ENCODE data around the gene MAPKAP1.

MAPKAP1 gene

DNA sequence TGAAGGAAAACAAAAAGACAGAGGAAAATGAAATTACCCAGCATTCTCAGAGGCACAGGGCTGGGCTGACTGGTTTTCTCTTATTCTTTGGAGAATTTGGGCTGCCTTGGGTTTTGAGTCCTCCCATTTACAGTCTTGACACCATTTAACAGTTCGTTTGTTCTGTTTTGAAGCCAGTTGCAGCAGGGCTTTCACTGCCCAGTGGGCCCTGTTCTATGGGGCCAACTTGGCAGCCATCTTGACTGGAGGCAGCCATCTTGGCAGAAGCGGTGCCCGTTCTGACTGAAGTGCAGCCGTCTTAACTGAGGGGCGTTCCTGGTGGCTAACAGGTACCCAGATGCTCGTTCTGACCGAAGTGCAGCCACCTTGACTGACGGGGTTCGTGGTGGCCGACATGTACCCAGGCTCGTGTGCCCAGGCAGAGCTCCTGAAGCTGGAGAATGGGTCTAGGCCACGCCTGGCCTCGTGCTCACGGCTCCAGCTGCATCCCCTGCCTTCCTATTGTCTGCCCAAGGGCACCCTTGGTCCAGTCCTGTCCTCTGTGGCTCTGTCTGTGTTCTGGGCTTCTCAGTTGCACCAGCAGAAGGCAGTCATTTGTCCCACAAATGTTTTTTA lies 281.0 kb downstream of the MAPKAP1 start:
- H3K27ac ChIP-seq, result no peak overlapping the region
- TF ChIP-seq, protein P1, sequence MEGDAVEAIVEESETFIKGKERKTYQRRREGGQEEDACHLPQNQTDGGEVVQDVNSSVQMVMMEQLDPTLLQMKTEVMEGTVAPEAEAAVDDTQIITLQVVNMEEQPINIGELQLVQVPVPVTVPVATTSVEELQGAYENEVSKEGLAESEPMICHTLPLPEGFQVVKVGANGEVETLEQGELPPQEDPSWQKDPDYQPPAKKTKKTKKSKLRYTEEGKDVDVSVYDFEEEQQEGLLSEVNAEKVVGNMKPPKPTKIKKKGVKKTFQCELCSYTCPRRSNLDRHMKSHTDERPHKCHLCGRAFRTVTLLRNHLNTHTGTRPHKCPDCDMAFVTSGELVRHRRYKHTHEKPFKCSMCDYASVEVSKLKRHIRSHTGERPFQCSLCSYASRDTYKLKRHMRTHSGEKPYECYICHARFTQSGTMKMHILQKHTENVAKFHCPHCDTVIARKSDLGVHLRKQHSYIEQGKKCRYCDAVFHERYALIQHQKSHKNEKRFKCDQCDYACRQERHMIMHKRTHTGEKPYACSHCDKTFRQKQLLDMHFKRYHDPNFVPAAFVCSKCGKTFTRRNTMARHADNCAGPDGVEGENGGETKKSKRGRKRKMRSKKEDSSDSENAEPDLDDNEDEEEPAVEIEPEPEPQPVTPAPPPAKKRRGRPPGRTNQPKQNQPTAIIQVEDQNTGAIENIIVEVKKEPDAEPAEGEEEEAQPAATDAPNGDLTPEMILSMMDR (IDR thresholded peaks at IDR 0.05), result no peak
- no peak for TF ChIP-seq ZFX (IDR thresholded peaks at IDR 0.05; ENCODE audit: borderline replicate concordance)

DNA sequence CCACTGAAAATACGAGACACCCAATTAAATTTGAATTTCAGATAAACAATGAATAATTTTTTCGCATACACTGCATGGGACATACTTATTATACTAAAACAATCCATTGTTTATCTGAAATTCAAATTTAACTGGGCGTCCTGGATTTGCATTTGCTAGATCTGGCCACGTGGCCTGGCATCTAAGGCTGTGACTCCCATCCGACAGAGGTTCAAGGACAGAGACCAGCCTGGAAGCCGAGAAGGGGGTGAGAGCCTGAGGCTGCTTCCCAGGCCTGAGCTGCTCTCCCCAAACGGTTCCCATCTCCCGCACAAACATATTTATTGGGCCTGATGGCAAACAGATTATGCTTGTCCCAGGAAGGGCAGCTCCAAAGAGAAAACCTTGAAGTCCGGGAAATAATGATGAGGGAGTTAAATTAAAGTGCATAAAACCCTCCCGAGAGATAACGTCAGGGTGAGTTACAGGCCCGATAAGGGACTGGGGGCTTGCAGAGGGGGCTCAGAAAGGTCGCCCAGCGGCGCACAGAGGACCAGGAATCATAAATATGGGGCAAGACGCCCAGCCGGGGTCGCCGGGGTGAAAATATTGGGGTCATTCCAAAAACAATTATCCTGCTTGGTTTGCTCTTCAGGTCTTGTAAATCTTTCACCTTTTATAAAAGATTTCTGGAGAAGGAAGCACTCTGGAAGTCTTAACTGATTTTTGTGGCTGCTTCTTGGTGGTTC lies 281.7 kb downstream of the MAPKAP1 start:
- TF ChIP-seq ZFX (IDR thresholded peaks at IDR 0.05; ENCODE audit: borderline replicate concordance), result no peak
- TF ChIP-seq, protein P1 (IDR thresholded peaks at IDR 0.05), result no peak
- H3K27ac ChIP-seq, result no peak overlapping the region

DNA sequence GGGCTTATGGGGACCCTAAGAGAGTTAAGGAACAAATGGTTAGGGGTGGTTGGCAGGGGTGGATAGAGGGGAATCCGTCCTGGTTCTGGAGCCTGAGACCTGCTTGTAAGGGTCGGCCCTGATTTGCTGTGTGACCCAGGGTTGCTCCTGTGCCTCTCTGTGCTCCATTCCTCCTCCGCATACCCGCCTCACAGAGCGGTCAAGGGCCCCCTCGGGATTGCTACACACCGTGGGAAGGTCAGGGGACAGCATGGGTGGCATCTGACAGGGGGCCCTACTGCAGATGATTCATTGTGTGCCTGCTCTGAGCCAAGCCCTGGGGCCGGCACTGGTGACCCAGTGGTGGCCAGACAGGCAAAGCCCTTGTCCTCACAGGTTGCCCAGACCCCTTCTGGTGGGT lies 283.0 kb downstream of the MAPKAP1 start:
- H3K27ac ChIP-seq, result no peak overlapping the region
- TF ChIP-seq, protein P1 (IDR thresholded peaks at IDR 0.05), result no peak
- no peak for TF ChIP-seq ZFX (IDR thresholded peaks at IDR 0.05; ENCODE audit: borderline replicate concordance)

DNA sequence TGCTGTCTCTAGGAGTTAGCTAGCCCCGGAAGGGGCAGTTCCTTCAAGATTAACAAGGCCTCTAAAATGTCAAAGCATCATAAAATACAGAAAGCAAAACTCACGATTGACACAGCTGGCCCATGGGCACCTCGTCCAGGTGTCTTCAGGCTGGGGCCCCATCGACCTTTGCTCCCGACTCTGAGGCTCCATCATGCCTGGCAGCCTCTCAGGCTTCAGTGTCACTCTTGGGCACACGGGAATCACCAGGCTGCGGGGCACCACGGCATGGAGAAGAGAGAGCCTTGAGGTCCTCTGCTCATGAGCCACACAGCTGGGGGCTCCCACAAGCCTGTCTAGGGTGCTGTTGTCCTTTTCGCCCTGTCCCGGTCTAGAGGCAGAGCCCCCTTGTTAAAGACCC lies 284.2 kb downstream of the MAPKAP1 start:
- no peak for TF ChIP-seq ZFX (IDR thresholded peaks at IDR 0.05; ENCODE audit: borderline replicate concordance)
- TF ChIP-seq, protein P1 (IDR thresholded peaks at IDR 0.05), result no peak
- no peak overlapping the region for H3K27ac ChIP-seq

DNA sequence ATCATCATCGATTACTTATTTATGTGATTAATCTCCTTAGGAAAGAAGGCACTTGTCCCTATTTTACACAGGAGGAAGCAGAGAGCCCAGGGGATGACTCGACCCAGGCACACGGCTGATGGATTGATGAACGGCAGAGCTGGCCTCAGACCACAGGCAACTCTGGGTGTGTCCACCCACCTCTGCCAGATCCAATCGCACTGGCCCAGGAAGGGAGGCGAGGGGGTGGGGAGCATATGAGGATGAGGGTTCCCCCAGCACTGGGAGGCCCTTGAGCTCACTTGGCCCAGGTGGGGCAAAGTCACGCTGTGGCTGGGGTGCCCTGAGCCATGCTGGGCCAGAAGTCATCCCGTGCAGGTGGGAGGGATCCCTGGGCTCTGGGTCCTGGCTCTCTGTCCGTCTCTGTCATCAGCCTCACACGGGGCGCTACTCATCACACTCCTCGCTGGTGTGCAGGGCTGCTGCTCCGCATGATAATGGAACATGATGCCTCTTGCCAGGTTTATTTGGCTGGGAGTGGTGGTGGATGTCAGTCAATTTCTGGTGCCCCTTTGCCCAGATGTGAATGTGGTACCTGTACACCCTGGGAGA lies 285.3 kb downstream of the MAPKAP1 start:
- H3K27ac ChIP-seq, result no peak overlapping the region
- TF ChIP-seq ZFX (IDR thresholded peaks at IDR 0.05; ENCODE audit: borderline replicate concordance), result no peak
- TF ChIP-seq, protein P1 (IDR thresholded peaks at IDR 0.05), result no peak

DNA sequence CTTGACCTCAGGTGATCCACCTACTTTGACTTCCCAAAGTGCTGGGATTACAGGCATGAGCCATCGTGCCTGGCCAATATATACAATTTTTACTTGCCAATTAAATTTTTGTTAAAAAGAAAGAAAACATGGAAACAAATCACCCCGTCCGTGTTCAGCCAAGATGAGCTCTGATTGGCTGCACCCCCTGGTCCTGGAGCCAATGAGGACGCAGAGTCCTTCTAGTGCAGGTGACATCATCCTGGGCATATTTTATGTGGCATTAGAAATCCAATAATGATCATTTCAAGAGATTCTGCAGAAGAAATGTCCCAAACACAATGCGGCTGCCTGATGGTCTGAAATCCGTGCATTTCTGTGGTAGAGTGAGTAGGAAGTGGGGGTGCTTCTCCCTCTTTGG lies 285.8 kb downstream of the MAPKAP1 start:
- TF ChIP-seq ZFX (IDR thresholded peaks at IDR 0.05; ENCODE audit: borderline replicate concordance), result no peak
- TF ChIP-seq, protein P1 (IDR thresholded peaks at IDR 0.05), result no peak
- H3K27ac ChIP-seq, result no peak overlapping the region

DNA sequence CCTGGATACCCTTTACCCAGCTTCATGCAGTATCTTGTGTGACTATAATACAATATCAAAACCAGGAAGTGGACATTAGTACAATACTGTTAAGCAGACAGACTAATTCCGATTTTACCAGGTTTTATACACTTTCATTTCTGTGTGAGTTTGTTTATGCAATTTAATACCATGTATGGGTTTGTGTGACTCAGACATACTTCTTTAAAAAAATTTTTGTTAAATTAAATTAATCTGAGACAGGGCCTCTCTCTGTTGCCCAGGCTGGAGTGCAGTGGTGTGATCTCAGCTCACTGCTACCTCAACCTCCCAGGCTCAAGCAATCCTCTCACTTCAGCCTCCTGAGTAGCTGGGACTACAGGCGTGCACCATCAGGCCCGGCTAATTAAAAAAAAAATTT lies 288.6 kb downstream of the MAPKAP1 start:
- H3K27ac ChIP-seq, result no peak overlapping the region
- TF ChIP-seq, protein P1 (IDR thresholded peaks at IDR 0.05), result no peak

Data from 22Rv1 (cell line).